ENCODE results near the gene CP. TPM values are rescaled to one million over a fixed set of nuclear protein-coding genes. Genes with fewer than 3 reads are reported as not detected.

The CP gene
- total and polyA plus RNA-seq, 2 of the 13 experiments (the other 11 are each of a cell fraction or from before 2014, with no cell fraction given): 42.6 to 789 TPM

GRCh38 chr3:149224736-149225594, 3.3 kb upstream of the CP start (continued):
- TF ChIP-seq PHB2 (IDR thresholded peaks at IDR 0.05; ENCODE audit: partially characterized antibody) (no peak), RXRB (CRISPR knock-in tag; IDR thresholded peaks at IDR 0.05; ENCODE audit: borderline replicate concordance) (peak; percentile 96), MATR3 (CRISPR knock-in tag; IDR thresholded peaks at IDR 0.05) (no peak), TP53 (CRISPR knock-in tag; conservative IDR thresholded peaks at IDR 0.05) (peak; percentile 86; the same call in 1 of the 2 replicates), ZNF816 (CRISPR knock-in tag; IDR thresholded peaks at IDR 0.05; ENCODE audit: borderline replicate concordance) (no peak), E2F2 (CRISPR knock-in tag; IDR thresholded peaks at IDR 0.05; ENCODE audit: borderline replicate concordance) (no peak), NFIC (IDR thresholded peaks at IDR 0.05; ENCODE audit: low read length) (peak; percentile 84), KLF11 (CRISPR knock-in tag; IDR thresholded peaks at IDR 0.05) (peak; percentile 96; the same call in 1 of the 2 replicates), ZNF12 (CRISPR knock-in tag; IDR thresholded peaks at IDR 0.05) (peak; percentile 9; the same call in 1 of the 2 replicates), REXO4 (CRISPR knock-in tag; IDR thresholded peaks at IDR 0.05; ENCODE audit: borderline replicate concordance) (no peak), BRD4 (CRISPR knock-in tag; IDR thresholded peaks at IDR 0.05) (peak; percentile 91; the same call in 1 of the 2 replicates), ZMYM3 (CRISPR knock-in tag; IDR thresholded peaks at IDR 0.05) (peak; percentile 59), HMGXB3 (CRISPR knock-in tag; IDR thresholded peaks at IDR 0.05; ENCODE audit: borderline replicate concordance) (peak; percentile 81; the same call in 1 of the 2 replicates), ARNT2 (CRISPR knock-in tag; IDR thresholded peaks at IDR 0.05; ENCODE audit: low read depth) (no peak), NR0B2 (CRISPR knock-in tag; IDR thresholded peaks at IDR 0.05) (no peak), MEF2D (CRISPR knock-in tag; IDR thresholded peaks at IDR 0.05) (peak; percentile 91), ZNF280B (CRISPR knock-in tag; IDR thresholded peaks at IDR 0.05; ENCODE audit: borderline replicate concordance) (no peak), ZGPAT (CRISPR knock-in tag; IDR thresholded peaks at IDR 0.05) (peak; percentile 83; the same call in 1 of the 2 replicates), ZSCAN25 (CRISPR knock-in tag; IDR thresholded peaks at IDR 0.05) (no peak)

Data from HepG2 (cell line).